Stimulated activated CD8-positive, alpha-beta memory T cell treated with anti-CD3 and anti-CD28 coated beads, Interleukin-15, amount 100 ng/mL, for 1 hour (primary cell): ENCODE data around the gene TMEM132D.

Experiments used
- DNase-seq: peaks from one replicate; pipeline ENCODE4 v3.0.0-alpha.2; 2020; ENCODE audit warnings: low read depth

Gene TMEM132D

GRCh38 chr12:129440278-129440677 lies 463.5 kb downstream of the TMEM132D start:
- DNase-seq, result no peak

DNA sequence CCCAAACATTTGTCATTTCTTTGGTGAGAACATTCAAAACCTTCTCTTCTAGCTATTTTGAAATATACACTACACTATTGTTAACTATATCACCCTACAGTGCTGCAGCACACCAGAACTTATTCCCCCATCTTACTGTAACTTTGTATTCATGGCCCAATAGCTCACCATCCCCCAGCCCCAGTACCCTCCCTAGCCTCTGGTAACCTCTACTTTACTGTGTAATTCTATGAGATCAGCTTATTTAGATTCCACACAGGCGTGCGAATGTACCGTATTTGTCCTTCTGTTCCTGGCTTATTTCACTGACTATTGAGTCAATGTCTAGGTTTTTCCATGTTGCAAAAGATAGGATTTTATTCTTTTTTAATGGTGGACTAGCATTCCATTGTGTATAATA lies 469.0 kb downstream of the TMEM132D start:
- DNase-seq, result no peak

- no peak for DNase-seq
These were observed 475.4 kb downstream of the TMEM132D start for GRCh38 chr12:129428240-129428936.

DNA sequence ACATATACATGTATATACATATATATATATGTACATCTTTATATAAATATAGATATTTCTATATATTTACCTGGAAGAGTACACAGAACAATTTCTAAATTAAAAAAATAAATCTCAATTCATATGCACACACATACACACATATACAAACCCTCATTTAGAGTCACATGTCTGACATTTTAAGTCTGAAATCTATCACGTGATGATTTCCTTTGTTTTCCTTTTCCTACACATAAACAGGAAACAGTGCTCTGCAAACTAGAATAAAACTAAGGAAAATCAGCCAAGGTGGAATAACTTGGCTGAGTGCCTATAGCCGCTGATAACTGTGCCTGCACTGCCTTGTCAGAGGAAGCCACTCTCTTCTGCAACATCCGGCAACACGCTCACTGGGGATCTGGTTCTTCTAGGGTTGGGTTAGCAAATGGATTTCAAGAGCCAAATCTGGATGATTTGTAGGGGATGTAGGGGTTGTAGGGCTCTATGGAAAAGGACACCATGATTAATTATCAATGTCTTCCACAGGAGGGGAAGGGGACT lies 480.7 kb downstream of the TMEM132D start:
- no peak for DNase-seq

- no peak for DNase-seq
These were observed 490.5 kb downstream of the TMEM132D start for GRCh38 chr12:129413295-129413694.

DNA sequence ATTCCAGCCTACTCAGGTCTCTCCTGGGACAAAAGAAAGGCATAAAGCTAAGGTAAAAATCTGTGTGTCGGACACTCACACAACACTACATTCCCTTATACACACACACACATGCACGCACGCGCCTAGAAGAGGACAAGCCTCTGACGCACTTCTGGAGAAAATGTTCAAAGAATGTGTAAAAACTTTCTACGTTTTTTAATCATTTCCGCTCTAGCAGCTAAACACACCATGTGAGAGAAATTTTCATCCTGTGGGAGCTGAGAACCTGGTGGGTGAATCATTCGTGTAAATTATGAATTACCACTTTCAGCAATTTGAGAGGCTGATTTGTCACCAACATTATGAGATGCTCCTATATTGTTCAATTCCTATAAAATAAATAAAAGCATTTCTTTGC lies 494.5 kb downstream of the TMEM132D start:
- no peak for DNase-seq

- no peak for DNase-seq
These were observed 499.3 kb downstream of the TMEM132D start for GRCh38 chr12:129404556-129404955.

- no peak for DNase-seq
These were observed 502.3 kb downstream of the TMEM132D start for GRCh38 chr12:129401572-129401971.

- DNase-seq, result no peak
These were observed 509.5 kb downstream of the TMEM132D start for GRCh38 chr12:129394177-129394825.

- DNase-seq, result no peak
These were observed 510.4 kb downstream of the TMEM132D start for GRCh38 chr12:129393357-129393937.

DNA sequence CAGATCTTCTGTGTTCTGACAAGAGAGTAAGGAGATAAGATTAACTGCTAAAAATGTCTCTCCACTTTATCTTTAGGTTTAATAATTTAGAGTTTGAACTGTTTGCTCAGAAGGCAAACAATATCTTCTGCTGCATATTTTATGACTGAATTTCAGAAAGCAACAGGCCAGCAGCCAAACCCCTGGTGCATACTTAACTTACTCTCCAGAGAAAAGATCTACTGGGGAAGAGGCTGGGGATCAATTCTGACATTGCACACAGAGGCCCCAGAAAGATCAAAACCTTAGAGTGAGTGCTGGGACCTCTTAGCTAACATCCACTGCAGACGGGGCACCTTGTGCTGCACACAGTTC lies 518.2 kb downstream of the TMEM132D start:
- DNase-seq, result no peak

DNA sequence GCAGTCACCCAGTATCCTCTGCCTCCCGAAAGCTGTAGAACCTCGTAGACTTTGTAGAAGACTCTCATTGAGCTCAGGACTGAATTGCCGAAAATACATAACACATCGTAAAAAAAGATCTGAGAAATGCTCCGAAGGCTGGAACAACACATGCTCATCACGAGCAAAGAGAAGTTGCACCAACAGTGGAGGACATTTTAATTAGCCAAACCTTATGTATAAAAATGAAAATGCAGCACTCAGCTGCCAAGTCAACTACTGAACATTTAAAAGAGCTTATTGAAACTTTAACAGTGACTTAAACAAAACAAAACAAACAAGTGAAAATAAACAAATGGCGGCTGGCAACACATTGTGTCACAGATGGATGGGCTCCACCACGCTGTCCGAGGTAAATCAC lies 519.9 kb downstream of the TMEM132D start:
- DNase-seq, result no peak

- no peak for DNase-seq
These were observed 522.1 kb downstream of the TMEM132D start for GRCh38 chr12:129381715-129382114.

- no peak for DNase-seq
These were observed 524.6 kb downstream of the TMEM132D start for GRCh38 chr12:129379076-129379804.

DNA sequence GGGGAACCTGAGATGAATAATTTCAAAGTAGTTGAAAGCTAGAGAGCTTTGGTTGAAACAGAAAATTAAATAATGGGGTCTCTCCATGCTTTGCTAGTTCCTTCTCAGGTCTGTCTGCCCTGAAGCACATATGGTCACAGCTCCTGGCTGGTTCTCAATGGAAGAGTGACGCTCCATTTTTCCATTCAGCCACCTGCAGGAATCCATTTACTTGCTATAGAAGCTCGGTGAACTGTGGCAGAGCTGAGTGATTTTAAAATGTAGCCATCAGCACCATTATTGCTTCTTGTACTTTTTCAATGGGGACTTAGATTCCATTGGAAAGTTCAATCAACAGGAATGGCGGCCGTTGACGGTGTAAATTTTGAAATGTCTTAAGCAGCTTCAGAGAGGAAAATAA lies 525.3 kb downstream of the TMEM132D start:
- no peak for DNase-seq

GRCh38 chr12:129373746-129374145 lies 530.1 kb downstream of the TMEM132D start:
- no peak for DNase-seq

GRCh38 chr12:129372876-129373275 lies 530.9 kb downstream of the TMEM132D start:
- DNase-seq, result no peak

DNA sequence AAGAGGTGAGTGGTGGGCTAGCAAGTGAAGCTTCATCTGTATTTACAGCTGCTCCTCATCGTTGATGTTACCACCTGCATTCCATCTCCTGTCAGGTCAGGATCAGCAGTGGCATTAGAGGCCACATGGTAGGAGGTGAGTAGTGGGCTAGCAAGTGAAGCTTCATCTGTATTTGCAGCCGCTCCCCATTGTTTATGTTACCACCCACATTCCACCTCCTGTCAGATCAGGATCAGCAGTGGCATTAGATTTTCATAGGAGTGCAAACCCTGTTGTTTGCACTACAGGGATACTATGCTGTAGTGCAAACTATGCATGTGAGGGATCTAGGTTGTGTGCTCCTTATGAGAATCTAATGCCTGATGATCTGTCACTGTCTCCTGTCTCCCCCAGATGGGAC lies 531.5 kb downstream of the TMEM132D start:
- DNase-seq, result no peak

- DNase-seq, result no peak
These were observed 532.6 kb downstream of the TMEM132D start for GRCh38 chr12:129371268-129371667.

GRCh38 chr12:129366656-129367055 lies 537.2 kb downstream of the TMEM132D start:
- DNase-seq, result no peak

GRCh38 chr12:129363041-129363440 lies 540.8 kb downstream of the TMEM132D start:
- DNase-seq, result no peak

DNA sequence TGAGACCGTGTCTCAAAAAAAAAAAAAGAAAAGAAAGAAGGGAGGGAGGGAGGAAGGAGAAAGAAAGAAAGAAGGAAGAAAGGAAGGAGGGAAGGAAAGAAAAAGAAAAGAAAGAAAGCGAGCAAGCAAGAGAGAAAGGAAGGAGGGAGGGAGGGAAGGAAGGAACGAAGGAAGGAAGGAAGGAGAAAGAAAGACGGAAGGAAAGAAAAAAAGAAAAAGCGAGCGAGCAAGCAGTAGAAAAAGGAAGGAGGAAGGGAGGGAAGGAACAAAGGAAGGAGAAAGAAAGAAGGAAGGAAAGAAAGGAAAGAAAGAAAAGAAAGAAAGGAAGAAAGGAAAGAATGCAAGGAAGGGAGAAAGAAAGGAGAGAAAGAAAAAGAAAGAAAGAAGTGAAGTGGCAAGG lies 546.6 kb downstream of the TMEM132D start:
- DNase-seq, result no peak

- DNase-seq, result no peak
These were observed 552.3 kb downstream of the TMEM132D start for GRCh38 chr12:129351481-129351880.
